Fibroblast of skin of left biceps (primary cell): ENCODE data around the gene MSL3B.

ENCODE experiments used
- DNase-seq, 2 experiments: peaks; one replicate each; pipeline ENCODE4 v3.0.0-alpha.2; 2013; ENCODE audit warnings: low read depth in 2 of 2

The MSL3B gene

DNA sequence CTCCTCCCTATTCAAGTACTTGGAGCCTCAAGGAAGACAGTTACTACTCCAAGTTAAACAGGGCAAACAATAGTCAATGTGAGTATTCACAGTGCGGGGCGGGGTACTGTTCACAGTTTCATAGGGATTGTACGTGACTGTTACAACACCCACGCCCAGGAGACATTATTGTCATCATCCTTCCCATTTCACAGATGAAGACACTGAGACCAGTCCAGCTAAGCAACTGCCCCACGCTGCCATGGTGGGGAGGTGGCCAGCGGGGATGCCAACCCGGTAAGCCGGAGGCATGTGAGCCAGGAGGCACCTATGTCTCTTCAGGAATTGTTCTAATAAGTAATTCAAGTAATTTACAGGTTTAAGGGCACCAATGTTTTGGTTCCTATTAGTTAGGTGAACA is 14.8 kb downstream of the MSL3B start:
- DNase-seq = no peak

DNA sequence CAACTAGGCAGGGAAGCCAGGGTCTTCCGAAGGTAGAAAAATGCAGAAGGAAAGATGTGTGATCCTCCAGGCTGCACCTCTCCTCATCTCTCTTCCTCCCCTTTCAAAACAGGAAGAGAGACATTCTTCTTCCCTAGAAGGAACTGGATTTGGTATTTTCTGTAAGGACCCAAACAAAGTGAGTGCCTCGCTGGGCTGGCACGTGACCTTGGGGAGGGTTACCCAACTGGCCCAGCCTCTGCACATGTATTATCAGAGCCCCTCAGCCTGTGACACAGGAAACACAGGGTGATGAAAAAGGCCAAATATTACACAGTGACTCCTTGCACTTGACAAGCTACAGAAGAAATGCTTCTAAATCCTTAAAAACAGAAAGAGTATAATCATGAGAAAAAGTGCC is 16.1 kb downstream of the MSL3B start:
- DNase-seq = no peak

DNA sequence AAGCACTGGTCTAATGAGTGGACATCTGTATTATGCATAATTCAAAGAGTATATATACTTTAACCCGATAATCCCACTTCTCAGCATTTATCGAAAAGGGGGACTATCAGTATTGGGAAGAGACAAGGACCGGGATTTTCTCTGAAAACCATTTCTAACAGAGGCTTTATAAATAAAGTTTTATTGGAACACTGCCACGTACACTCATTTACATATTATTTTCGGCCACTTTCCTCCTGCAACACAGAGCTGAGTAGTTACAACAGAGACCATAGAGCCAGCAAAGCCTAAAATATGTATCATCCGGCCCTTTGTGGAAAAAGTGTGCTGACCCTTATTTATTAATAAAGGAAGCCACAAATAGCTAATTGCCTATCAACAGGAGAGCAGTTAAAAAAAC is 17.0 kb downstream of the MSL3B start:
- no peak for DNase-seq

DNA sequence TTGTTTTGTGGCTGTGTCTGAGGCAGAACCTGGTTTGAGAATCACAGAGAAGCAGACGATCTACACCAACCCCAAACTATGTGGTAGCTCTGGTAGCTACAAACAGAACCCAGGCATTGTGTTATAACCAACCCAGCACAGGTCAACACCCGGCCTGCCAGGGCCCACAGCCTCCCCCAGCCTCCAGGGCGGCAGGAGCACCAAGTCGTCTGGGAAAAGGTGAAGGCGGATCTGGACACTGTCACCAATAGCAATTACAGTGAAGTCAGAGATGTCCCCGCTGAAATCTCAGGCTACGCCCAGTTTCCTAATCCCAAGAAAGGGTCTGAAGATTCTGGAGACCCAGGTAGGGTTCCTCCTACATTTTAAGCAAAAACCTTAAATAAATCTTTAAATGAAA is 17.4 kb downstream of the MSL3B start:
- DNase-seq = no peak

DNA sequence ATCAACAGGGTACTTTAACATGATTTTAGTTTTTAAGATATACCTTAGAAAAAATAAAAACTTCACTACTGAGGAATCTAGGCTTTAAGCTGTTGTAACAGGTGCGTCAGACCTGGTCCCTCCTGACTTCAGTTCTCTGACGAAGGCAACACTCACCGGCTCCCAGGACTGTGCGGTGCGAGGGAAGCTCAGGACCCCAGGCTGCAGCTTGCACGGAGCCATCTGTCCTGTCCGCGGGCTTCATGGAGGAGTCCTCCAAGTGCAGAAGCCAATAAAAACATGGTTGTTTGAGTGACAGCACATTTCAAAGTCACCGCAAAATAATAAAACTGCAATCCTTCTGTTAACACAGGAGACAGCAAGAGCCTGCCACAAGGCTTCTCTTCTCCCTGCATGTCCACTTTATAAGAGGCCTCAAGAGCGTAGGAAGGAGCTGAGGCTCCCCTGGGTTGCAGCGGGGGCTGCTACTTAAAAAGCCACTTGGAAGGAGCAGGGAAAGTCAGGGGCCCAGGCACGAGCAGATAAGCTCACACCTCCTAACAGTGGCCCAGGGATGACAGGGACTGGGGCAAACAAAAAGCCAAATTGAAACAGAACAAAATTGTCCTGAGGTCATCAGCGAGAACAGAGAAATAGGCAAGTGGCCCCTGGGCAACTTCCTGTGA is 18.4 kb downstream of the MSL3B start:
- no peak for DNase-seq

DNA sequence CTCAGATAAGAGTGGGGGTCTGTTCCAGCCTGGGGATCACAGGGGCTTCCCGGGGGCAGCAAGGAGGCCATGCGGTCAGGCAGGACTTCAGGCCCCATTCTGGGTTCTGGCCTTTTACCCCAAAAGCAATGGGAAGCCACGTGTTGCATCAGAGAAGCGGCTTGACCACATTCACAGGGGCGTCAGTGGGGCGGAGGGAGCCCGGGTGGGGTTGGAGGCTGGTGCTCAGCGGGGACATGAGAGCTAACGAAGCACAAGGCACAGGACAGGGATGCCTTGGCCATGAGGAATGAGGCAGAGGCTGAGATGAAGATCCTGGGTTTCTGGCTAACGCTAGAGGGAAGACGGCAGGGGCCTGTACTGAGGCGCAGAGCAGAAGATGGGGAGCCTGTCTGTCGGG is 19.9 kb downstream of the MSL3B start:
- DNase-seq = no peak

DNA sequence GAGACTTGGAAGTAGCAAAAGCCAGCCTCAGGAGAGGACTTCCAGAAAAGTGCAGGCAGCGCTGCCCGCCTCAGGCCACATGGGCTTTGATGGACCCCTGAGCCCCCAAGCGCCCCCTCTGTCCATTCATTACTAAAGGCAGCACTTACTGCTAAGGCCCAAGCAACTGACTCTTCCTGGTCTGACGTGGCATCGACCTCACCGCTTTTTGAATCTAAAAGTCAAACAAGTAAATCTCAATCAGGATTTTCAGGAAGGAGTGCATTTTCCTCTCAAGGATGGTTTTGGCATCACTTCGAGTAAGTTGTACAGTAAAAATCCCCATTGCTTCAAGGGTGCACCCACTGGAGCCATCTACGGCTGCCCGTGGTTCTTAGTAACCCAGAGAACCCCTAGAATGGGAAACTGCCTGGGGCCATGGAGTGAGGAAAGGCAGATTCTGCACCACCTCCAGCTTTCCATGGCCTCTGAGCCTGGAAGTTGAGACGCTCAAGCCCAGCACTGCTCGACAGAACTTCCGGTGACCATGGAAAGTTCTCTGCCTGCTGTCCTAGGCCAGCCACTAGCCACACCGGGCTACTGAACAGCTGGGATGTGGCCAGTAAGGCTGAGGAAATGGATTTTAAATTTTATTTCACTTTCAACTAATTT is 20.8 kb downstream of the MSL3B start:
- DNase-seq = no peak

DNA sequence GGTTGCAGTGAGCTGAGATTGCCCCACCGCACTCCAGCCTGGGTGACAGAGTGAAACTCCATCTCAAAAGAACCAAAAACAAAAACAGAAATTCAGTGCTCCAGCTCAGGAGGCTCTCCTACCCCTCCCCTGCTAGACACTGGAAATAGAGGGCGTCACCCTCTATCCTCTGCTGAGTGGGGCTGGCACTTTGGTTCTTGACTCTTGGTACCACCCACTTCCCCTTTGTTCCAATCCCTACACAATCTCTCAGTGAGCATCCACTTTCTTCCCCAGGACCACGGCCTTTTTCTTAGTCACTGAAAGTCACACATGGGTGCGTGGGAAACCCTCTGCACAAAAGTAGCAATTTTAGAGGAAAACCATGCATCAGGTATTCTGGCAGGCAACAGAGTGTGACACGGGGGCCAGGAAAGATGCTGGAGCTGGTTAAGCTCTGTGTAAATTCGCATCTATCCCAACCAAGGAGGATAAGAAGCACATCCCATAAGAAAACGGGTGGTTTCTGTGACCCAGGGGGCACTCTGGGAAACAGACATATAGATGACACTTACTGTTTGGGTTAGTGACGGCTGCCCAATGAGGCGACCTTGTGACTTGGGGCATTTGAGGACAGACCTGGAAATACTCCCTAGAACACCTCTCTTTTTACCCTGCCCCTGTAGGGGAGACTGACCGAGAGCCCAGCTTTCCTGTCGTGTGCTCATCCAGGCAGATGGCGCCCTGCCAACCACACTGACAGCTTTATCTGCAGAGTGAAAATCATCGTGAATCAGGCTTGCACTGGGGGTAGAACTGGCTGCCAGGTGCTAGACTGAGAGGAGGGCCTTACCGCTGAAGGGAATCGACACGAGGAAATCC is 21.6 kb downstream of the MSL3B start:
- DNase-seq = no peak

DNA sequence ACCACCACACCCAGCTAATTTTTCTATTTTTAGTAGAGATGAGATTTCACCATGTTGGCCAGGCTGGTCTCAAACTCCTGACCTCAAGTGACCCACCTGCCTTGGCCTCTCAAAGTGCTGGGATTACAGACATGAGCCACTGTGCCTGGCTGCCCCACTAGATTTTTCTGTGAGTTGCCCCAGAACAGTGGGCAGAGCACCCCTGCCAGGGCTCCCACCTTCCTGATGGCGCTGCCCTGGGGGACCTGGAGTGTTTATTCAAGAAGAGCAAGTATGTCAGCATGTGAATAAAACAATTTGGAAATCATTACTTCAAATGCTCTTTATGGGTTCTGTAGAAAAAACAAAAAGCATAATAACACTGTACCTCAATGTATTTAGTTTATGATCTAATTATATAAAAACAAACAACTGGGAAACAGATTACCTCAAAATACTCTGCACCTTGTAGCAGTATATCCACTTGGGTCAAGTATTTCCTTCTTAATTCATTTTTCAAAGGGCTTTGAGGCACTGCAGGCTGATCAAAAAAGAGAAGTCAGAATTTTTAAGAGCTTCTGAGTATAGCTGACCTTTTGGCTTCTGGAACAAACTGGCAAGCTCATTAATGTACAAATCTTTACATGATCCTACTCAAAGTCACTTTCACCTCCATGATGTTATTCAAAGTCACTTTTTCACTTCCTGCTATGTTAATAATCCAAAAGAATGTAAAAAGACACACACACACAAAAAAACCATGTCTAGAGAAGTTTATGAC is 22.7 kb downstream of the MSL3B start:
- no peak for DNase-seq

DNA sequence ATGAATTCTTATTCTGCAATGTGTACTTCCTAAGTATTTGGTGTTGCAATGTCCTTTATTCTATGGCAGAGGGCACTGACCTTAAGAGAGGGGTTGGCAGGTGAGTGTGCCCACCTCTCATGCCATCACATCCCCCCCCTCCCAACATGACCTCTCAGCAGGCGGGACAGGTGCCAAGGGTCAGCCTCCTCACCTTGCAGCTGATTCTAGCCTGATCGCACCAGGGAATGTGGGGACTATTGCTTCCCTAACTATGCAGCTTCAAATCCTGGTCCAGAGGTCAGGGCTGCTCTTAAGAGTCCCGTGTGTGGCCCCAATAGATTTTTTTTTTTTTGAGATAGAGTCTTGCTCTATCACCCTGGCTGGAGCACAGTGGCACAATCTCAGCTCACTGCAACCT is 23.4 kb downstream of the MSL3B start:
- DNase-seq = no peak

DNA sequence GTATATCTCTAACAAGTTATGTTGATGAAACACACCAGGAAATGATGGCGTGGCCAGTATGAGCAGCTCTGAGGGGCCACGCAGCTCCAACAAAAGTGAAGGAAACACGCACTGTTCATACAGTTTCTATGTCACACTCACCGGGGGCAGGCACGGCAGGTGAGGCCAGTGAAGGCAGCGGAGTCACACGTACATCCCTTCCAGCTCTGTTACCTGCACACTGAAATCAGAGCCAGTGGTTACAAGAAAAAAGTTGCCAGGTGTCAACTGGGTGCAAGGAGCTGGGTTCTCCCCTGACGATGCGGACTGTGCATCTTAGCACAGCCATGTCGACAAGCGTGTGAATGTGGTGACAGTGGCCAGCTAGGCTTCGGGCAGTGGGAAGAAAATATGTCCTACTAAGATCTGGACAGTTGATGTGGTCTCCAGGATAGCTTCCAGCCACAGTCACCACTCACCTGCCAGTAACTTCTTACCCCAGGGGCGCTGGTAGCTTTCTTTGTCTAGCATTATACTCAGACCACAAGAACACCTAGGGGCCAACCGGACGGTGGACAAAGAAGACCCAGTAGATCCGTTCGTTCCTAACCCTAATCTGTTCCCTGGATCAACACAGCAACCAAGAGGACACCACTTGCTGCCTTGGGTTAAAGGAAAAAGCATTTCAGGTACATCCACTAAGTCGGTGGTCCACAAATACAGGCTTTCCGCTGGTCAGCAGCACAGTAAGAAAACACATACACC is 23.9 kb downstream of the MSL3B start:
- no peak for DNase-seq

DNA sequence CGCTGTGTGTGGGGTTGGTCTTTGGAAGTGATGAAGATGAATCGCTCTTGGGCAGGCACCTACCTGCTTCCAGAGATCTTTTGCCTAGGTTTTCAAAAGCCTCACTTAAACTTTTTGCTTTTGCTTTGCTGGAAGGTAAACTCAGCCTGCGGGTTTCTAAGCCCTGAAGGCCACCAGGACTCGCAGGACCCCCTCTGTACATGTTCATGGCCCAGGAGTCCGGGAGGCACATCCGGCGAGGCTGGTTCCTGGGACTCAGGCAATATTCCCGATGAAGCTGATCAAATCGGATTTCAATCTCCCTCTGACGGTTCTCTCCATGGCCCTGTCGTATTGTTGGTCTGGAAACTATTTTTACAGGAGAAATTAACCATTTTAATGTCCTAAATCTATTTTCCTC is 27.0 kb downstream of the MSL3B start:
- DNase-seq = no peak

DNA sequence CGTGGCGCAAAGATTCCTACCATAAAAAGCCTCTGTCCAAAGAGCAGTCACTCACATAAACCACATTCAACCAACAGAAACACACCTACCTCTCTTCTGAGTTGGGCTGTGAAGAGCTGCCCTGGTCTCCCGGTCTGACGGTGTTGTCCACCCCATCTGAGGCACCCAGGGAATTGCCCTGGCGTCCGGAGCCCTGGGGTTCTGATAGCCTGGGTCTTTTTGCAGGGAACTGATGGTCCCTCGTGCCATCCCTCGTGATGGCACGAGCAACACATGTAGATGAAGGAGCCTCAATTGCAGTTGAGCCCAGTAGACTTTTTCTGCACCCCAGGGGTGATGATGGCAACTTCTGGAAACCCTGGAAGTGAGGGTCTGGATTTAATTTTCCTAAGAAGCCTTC is 27.7 kb downstream of the MSL3B start:
- no peak for DNase-seq

DNA sequence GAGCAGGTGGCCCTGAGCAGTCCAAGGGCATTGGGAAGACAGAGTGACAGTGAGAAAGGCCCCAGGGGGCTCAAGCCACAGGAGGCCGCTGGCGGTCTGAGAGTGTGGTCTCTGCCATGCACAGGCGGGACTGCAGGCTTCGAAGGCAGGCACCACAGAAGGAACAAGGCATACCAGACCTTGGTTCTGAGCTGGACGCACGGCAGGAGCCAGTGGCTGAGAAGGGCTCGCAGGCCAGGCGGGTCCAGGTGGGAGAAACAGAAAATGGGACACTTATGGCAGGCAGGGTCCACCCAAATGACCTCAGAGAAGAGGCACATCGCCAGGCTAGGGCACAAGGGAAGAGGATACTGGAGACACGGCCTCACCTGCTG is 28.8 kb downstream of the MSL3B start:
- no peak for DNase-seq

DNA sequence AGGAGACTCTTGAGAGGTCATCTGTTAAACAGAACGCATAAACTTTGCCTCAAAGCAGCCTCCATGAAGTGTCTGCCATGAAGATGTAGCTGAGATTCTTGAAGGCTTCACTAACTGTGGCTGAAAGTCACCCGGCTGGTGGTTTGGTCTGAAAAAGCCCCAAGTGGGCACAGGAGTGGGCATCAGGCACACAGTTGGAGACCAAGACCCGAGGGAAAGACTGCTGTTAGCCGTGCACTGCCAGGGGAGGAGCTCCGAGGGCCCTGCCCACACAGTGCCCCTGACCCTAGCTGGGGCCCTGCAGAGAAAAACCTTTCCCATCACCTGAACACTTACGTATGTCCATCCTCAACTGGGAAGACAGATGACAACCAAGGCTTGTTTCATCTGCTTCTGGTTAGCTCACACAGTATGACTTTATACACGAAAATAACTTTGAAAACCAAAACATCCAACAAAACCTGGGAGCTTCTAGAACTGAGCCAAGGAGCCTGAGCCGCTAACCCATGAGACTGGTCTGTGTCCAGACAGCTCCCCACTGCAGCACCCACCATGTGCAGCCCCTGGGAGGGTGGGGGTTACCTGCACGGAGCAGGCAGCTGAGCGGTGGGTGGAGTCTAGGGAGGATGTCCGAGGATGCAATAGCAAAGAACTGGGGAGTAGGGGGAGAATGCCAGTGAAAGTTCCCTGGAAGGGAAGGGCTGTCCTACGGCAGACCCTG is 29.3 kb downstream of the MSL3B start:
- DNase-seq = no peak

DNA sequence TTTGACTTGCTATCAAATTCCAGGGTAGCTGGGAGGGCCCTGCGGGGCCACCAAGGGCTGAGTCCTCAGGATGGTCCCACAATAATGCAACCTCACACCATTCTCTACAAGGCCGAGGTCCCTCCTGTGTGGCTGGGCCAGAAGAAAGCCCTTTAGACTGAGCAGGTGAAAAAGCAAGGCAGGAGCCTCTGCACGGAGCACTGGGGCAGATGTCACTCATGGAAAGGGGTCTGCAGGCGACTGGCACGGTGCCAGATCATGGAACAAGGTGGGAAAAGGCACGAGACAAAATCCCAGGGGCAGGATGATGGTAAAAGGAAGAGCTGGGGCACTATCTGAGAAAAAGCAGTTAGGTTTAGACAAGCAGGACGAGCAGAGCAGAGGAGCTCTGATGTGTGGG is 29.9 kb downstream of the MSL3B start:
- DNase-seq = no peak

DNA sequence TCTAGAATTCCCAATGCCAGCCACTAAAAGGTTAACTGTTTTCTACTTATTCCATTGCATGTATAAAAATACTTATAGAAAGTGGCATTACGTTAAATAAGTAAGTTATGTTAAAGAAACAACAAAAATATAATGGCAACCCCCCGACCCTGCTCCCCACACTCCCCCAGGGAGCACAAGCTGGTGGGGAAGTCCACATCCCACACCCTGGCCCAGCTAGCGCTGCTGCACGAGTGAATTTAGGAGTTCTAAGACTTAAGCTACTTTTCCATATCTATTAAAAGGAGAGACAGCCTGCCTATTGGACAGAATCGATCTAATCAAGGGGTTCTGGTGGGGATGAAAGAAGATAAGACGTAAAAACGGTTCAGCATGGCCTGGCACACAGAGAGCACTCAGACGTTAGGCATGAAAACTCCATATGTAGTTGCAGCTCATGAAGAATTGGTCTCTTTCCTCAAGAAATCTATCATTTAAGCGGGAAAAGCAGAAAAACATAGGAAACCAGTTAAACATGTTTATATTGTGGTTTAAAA is 30.4 kb downstream of the MSL3B start:
- no peak for DNase-seq

DNA sequence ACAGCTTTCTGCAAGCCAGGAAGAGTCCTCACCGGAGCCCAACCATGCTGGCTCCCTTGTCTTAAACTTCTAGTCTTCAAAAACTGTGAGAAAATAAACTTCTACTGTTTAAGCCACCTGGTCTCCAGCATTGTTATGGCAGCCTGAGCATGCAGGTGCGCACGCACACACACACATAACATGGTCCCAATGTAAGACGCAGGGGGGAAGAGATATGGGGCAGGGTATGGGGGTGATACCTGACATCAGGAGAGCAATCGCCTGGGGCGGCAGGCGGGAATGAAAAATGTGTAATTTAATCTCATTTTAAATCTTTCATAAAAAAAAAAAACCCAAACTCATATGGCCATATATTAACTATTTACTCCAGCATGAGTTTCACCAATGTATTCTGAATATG is 31.8 kb downstream of the MSL3B start:
- no peak for DNase-seq

DNA sequence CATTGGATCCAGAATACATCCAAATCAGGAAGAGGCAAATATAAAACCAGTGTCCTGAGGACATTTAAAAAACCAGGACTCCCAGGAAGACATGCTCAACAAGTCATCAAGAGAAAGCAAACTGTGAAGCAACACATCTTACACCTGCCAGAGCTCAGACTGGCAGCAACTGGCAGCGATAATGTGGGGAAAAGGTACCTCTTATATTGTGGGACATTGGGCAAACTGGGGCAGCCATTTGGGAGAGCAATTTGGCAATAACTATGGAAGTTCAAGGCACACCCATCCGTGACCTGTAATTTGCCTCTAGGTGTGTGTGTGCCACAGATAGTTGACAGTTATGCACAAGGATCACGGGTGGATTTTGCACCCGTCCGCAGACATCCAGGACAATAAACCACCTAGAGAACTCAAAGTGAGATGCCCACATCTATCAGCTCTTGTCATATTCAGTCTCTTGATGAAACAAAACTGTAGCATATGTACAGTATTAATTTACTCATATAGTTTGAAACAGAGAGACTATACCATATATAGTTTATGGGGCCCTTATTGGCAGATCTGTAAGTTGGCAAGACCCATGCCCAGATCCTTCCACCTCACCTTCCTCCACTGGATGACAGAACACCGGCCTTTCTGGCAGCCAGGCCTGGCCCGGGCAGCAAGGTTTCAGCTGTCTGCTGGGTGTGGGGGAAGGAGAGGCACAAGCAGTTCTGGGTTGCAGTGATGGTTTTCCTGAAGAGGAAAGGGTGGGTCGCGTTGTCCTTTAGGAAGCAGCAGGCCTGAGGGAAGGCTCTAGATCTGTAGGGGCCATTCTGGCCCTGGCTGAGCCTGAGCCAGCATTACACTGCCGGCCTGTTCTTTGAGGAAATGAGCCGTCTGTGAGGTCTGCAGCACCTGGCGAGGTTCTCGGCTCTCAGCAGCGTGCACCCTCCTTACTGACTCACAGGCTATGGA is 32.7 kb downstream of the MSL3B start:
- DNase-seq = no peak

DNA sequence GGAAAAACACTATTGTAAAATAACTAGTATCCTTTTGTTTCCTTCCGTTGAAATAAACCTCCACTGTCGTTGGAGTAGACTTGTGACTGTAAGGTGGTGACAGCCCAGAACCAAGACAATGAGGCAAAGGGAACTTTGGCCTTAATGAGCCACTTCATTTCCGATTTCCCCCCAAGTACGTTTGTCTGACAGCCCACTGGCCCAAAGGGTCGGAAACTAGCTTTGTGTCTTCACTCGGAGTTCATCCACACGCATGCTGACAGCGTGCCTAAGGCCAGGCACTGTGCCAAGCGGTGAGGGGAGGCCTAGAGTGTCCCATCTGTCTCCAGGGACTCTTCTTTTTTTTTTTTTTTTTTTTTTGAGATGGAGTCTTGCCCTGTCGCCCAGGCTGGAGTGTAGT is 34.8 kb downstream of the MSL3B start:
- no peak for DNase-seq
